Neural progenitor cell (in vitro differentiated cells): ENCODE results near the gene RAB25. TPM values are rescaled to one million over a fixed set of nuclear protein-coding genes. Genes with fewer than 3 reads are reported as not detected.
"Not testable (repeated sequence)": the region's sequence is repeated elsewhere in the genome, so short reads cannot be mapped to it uniquely, and the experiment has no call there.

Experiments
- DNase-seq: peaks from one replicate; pipeline ENCODE4 v3.0.0-alpha.2; 2016; ENCODE audit warnings: low spot score
- H2AFZ ChIP-seq: fragments of 200-600 bp; sonication (generic); replicated peaks from 2 replicates; pipeline ENCODE4 v1.6.1; 2016; ENCODE audit warnings: antibody characterized with exemption
- H3F3A ChIP-seq: fragments of 200-600 bp; sonication (generic); 2 replicates; pipeline ENCODE4 v1.6.1; 2016; ENCODE audit warnings: antibody characterized with exemption, low read depth
- H3K27ac ChIP-seq: fragments of 200-600 bp; sonication (generic); 2 replicates; pipeline ENCODE4 v1.5.1; 2016; ENCODE audit warnings: mild to moderate bottlenecking
- H3K27me3 ChIP-seq: fragments of 200-600 bp; sonication (generic); 2 replicates; pipeline ENCODE4 v1.6.1; 2016; ENCODE audit warnings: mild to moderate bottlenecking, moderate library complexity
- H3K36me3 ChIP-seq: fragments of 200-600 bp; sonication (generic); 2 replicates; pipeline ENCODE4 v1.5.1; 2016
- H3K4me1 ChIP-seq: fragments of 200-600 bp; sonication (generic); 2 replicates; pipeline ENCODE4 v1.6.1; 2016; ENCODE audit warnings: mixed run types
- H3K4me2 ChIP-seq: fragments of 200-600 bp; sonication (generic); 2 replicates; pipeline ENCODE4 v1.6.1; 2016
- H3K4me3 ChIP-seq: fragments of 200-600 bp; sonication (generic); 2 replicates; pipeline ENCODE4 v1.5.1; 2016
- H3K79me2 ChIP-seq: fragments of 200-600 bp; sonication (generic); 2 replicates; pipeline ENCODE4 v1.6.1; 2016; ENCODE audit warnings: low read depth
- H3K9ac ChIP-seq: fragments of 200-600 bp; sonication (generic); 2 replicates; pipeline ENCODE4 v1.6.1; 2016
- H3K9me3 ChIP-seq: fragments of 200-600 bp; sonication (generic); 2 replicates; pipeline ENCODE4 v1.5.1; 2016; ENCODE audit warnings: low read depth
- H4K20me1 ChIP-seq: fragments of 200-600 bp; sonication (generic); 2 replicates; pipeline ENCODE4 v1.6.1; 2016; ENCODE audit warnings: low read depth
- H3K27ac Mint-ChIP-seq: 3 replicates; pipeline ENCODE4 v1.8.0; 2021; ENCODE audit warnings: mixed read lengths
- H3K27me3 Mint-ChIP-seq: 2 replicates; pipeline ENCODE4 v1.8.0; 2022; ENCODE audit warnings: low read depth, mild to moderate bottlenecking, inconsistent platforms, moderate library complexity, mixed read lengths; ENCODE audit not compliant: insufficient read depth
- H3K36me3 Mint-ChIP-seq: 3 replicates; pipeline ENCODE4 v1.8.0; 2021; ENCODE audit warnings: mixed read lengths
- H3K4me1 Mint-ChIP-seq: 3 replicates; pipeline ENCODE4 v1.8.0; 2021; ENCODE audit warnings: mixed read lengths
- H3K4me3 Mint-ChIP-seq: 3 replicates; pipeline ENCODE4 v1.8.0; 2021; ENCODE audit warnings: mild to moderate bottlenecking, moderate library complexity, mixed read lengths
- H3K9me3 Mint-ChIP-seq: 3 replicates; pipeline ENCODE4 v1.8.0; 2020; ENCODE audit warnings: mixed read lengths
- CTCF ChIP-seq: fragments of 200-600 bp; sonication (generic); IDR thresholded peaks from 2 replicates; pipeline ENCODE4 v1.5.1; 2017; ENCODE audit warnings: antibody characterized with exemption, mild to moderate bottlenecking
- EZH2 ChIP-seq: fragments of 200-600 bp; sonication (generic); IDR thresholded peaks from 2 replicates; pipeline ENCODE4 v1.6.1; 2017; ENCODE audit warnings: antibody characterized with exemption, mild to moderate bottlenecking, moderate library complexity
- EZH2phosphoT487 ChIP-seq: fragments of 200-600 bp; sonication (generic); IDR thresholded peaks from 2 replicates; pipeline ENCODE4 v1.6.1; 2017; ENCODE audit warnings: antibody characterized with exemption
- total RNA-seq: library from RNA; depleted of rRNA; stranded (reverse); fragments of >200 nt; gene quantifications from 2 replicates; pipeline ENCODE4 v1.2.3, GENCODE V29; 2015; ENCODE audit warnings: low replicate concordance

Gene RAB25
- total RNA-seq, 1 donor from 2014 or later, result 2.4 TPM

DNA sequence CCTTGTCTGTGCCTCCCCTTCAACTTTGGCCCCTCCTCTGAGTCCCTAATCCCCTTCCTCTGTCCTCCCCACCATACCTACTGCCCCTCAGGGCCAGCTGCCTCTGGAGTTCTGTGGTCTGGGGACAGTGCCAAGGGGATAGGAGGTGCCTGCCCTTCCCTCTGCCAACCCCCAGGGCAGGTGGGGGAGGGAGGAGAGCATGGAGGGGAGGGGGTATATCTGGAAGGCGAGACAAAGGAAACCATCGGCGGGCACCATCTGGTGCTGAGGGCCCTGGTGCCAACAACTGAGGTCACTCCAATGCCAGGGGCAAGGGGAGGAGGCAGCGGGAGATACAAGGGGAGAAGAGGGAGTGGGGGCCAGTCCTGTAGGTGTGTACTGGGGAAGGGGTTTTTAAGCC is 9.6 kb downstream of the RAB25 start:
- H3K9me3 Mint-ChIP-seq, result no peaks in the 10 kb centered on the region
- Histone ChIP-seq H3K4me3 (no peak overlapping the region), H3K4me1 (peaks cover 59% of the 10 kb centered on the region), H3K36me3 (no peaks in the 10 kb centered on the region), H3K9me3 (no peaks in the 10 kb centered on the region), H3K4me2 (peak overlapping the region; percentile 38), H3K79me2 (peaks cover 44% of the 10 kb centered on the region), H3K27me3 (no peaks in the 10 kb centered on the region), H2AFZ (no peak overlapping the region), H3F3A (peaks cover 52% of the 10 kb centered on the region), H3K27ac (peak overlapping the region; percentile 17), H4K20me1 (peaks cover 54% of the 10 kb centered on the region), H3K9ac (no peak overlapping the region)
- H3K27me3 Mint-ChIP-seq, result peaks cover 7% of the 10 kb centered on the region
- DNase-seq, result no peak
- peak overlapping the region; percentile 61 for H3K27ac Mint-ChIP-seq
- no peak overlapping the region for H3K4me3 Mint-ChIP-seq
- peaks cover 22% of the 10 kb centered on the region for H3K36me3 Mint-ChIP-seq
- no peak for TF ChIP-seq EZH2
- no peak for TF ChIP-seq CTCF
- no peak for TF ChIP-seq EZH2phosphoT487
- peaks cover 63% of the 10 kb centered on the region for H3K4me1 Mint-ChIP-seq

DNA sequence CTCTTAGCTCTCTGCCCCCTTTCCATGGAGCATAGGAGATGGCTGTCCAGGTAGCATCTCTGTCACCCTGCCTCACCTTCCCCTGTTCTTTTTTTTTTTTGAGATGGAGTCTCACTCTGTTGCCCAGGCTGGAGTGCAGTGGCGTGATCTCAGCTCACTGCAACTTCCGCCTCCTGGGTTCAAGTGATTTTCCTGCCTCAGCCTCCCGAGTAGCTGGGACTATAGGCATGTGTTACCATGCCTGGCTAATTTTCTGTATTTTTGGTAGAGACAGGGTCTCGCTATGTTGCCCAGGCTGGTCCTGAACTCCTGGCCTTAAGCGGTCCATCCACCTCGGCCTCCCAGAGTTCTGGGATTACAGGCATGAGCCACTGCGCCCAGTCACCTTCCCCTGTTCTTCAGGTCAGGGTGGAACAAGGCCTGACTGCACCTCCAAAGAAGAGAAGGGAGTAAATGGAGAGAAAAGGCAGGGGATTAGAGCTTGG is 10.4 kb downstream of the RAB25 start:
- H3K9ac ChIP-seq, H3K9me3 Mint-ChIP-seq, H3K36me3 ChIP-seq, H3K4me3 ChIP-seq, DNase-seq, H3K27me3 ChIP-seq, H3K9me3 ChIP-seq, H3K27me3 Mint-ChIP-seq, H2AFZ ChIP-seq: not testable (repeated sequence)
- Mint-ChIP-seq H3K4me3 (peak overlapping the region; percentile 57), H3K36me3 (peaks cover 28% of the 10 kb centered on the region), H3K4me1 (peaks cover 65% of the 10 kb centered on the region), H3K27ac (peak overlapping the region; percentile 63)
- peak overlapping the region; percentile 97 for H3K4me2 ChIP-seq
- H3K79me2 ChIP-seq, result peaks cover 53% of the 10 kb centered on the region
- H4K20me1 ChIP-seq, result peaks cover 63% of the 10 kb centered on the region
- peaks cover 54% of the 10 kb centered on the region for H3F3A ChIP-seq
- peak overlapping the region; percentile 89 for H3K27ac ChIP-seq
- peaks cover 60% of the 10 kb centered on the region for H3K4me1 ChIP-seq

- H3K4me3 ChIP-seq, result no peak overlapping the region
- H3K9me3 Mint-ChIP-seq, result no peaks in the 10 kb centered on the region
- H3K9ac ChIP-seq, result no peak overlapping the region
- H3K4me1 Mint-ChIP-seq, result peaks cover 67% of the 10 kb centered on the region
- peaks cover 7% of the 10 kb centered on the region for H3K27me3 Mint-ChIP-seq
- peak overlapping the region; percentile 89 for H3K27ac ChIP-seq
- no peaks in the 10 kb centered on the region for H3K9me3 ChIP-seq
- peaks cover 63% of the 10 kb centered on the region for H3F3A ChIP-seq
- no peak overlapping the region for H3K27ac Mint-ChIP-seq
- H3K4me1 ChIP-seq, result peaks cover 68% of the 10 kb centered on the region
- peaks cover 61% of the 10 kb centered on the region for H3K79me2 ChIP-seq
- no peaks in the 10 kb centered on the region for H3K27me3 ChIP-seq
- no peak overlapping the region for H2AFZ ChIP-seq
- no peaks in the 10 kb centered on the region for H3K36me3 ChIP-seq
- TF ChIP-seq CTCF (no peak), EZH2phosphoT487 (no peak), EZH2 (no peak)
- H3K4me2 ChIP-seq, result peak overlapping the region; percentile 97
- peaks cover 71% of the 10 kb centered on the region for H4K20me1 ChIP-seq
- DNase-seq, result no peak
- H3K36me3 Mint-ChIP-seq, result peaks cover 29% of the 10 kb centered on the region
- H3K4me3 Mint-ChIP-seq, result peak overlapping the region; percentile 27
These were observed 11.3 kb downstream of the RAB25 start for GRCh38 chr1:156072251-156072650.

- Histone ChIP-seq H3F3A (peaks cover 72% of the 10 kb centered on the region), H3K4me3 (peak overlapping the region; percentile 99), H3K27ac (peak overlapping the region; percentile 89), H3K4me1 (peaks cover 78% of the 10 kb centered on the region), H3K36me3 (no peaks in the 10 kb centered on the region), H3K27me3 (no peaks in the 10 kb centered on the region), H3K4me2 (peak overlapping the region; percentile 97), H4K20me1 (peaks cover 81% of the 10 kb centered on the region), H3K9me3 (no peaks in the 10 kb centered on the region), H3K9ac (no peak overlapping the region), H3K79me2 (peaks cover 71% of the 10 kb centered on the region), H2AFZ (no peak overlapping the region)
- TF ChIP-seq EZH2, result no peak
- TF ChIP-seq EZH2phosphoT487, result no peak
- Mint-ChIP-seq H3K36me3 (peaks cover 35% of the 10 kb centered on the region), H3K4me1 (peaks cover 74% of the 10 kb centered on the region), H3K4me3 (peak overlapping the region; percentile 67), H3K27ac (peak overlapping the region; percentile 53), H3K9me3 (no peaks in the 10 kb centered on the region), H3K27me3 (peaks cover 7% of the 10 kb centered on the region)
- no peak for DNase-seq
These were observed 12.2 kb downstream of the RAB25 start for GRCh38 chr1:156073110-156073687.
